Measurements from ENCODE around the gene DSCAM. TPM values are rescaled to one million over a fixed set of nuclear protein-coding genes. Genes with fewer than 3 reads are reported as not detected.

The DSCAM gene
- total RNA-seq, 8 experiments from 2014 or later = 0.05 to 8.7 (median 4.4) TPM

- H3K4me1 ChIP-seq (replicated peaks in 1 of 2) = peaks cover 14 to 27% of the 10 kb centered on the region in 2 donors
- no peak for ATAC-seq (replicated peaks in 6 of 8)
- in situ Hi-C loops (cut with MboI; ENCODE audit: low pct_unique_long_range_greater_than_20kb in 2 of 9, low sequenced_read_pairs in 9 of 9, unreplicated experiment in 9 of 9) = no loop called here
- H3K4me3 ChIP-seq = no peak overlapping the region
- WGBS, 10 experiments = 7 to 100% (median 73%) methylated on average over 2 to 5 of the region's 5 CpGs; no CpG with 5 or more reads in 2 of the 10 experiments
- H3K27ac ChIP-seq = no peak overlapping the region
These were observed 667.8 kb downstream of the DSCAM start for GRCh38 chr21:40179166-40179565.

GRCh38 chr21:40178726-40179125, 668.2 kb downstream of the DSCAM start:
- 19 to 100% (median 95%) methylated on average over 1 to 18 of the region's 19 CpGs for WGBS, 10 experiments
- H3K4me1 ChIP-seq (replicated peaks in 1 of 2) = peaks cover 14 to 27% of the 10 kb centered on the region in 2 donors
- no peak for ATAC-seq (replicated peaks in 6 of 8)
- H3K4me3 ChIP-seq = no peak overlapping the region
- H3K27ac ChIP-seq = no peak overlapping the region
- in situ Hi-C loops (cut with MboI; ENCODE audit: low pct_unique_long_range_greater_than_20kb in 2 of 9, low sequenced_read_pairs in 9 of 9, unreplicated experiment in 9 of 9) = no loop called here

GRCh38 chr21:40177979-40178378, 669.0 kb downstream of the DSCAM start:
- WGBS, 10 experiments = 27 to 100% (median 88%) methylated on average over 1 to 6 of the region's 6 CpGs; no CpG with 5 or more reads in 3 of the 10 experiments
- in situ Hi-C loops (cut with MboI; ENCODE audit: low pct_unique_long_range_greater_than_20kb in 2 of 9, low sequenced_read_pairs in 9 of 9, unreplicated experiment in 9 of 9) = no loop called here
- Histone ChIP-seq H3K4me1 (replicated peaks in 1 of 2) (peaks cover 14 to 27% of the 10 kb centered on the region in 2 donors), H3K27ac (no peak overlapping the region), H3K4me3 (no peak overlapping the region)
- ATAC-seq (replicated peaks in 6 of 8) = no peak

DNA sequence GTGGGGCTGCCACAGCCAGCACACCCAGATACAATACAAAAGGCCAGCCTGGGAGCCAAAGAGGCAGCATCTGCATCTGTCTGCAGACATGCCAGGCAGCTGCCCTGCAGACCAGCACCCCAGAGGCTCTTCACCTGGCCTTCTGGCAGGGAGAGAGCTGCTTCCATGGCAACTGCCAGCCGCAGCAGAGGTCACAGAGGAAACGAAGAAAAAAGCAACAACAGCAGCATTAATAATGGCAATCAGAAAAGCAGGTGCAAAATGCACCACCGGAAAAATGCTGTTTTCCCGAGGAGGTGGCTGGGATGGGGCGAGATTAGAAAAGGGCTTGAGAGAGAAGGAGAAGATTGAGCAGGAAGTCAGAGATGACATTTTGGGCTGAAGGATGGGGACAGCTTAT, 670.2 kb downstream of the DSCAM start:
- no peak overlapping the region for H3K4me3 ChIP-seq
- whole genome bisulfite sequencing, 10 experiments = 0 to 36% (median 27%) methylated on average over 3 to 5 of the region's 5 CpGs; no CpG with 5 or more reads in 2 of the 10 experiments
- in situ Hi-C loops (cut with MboI; ENCODE audit: low pct_unique_long_range_greater_than_20kb in 2 of 9, low sequenced_read_pairs in 9 of 9, unreplicated experiment in 9 of 9) = no loop called here
- H3K4me1 ChIP-seq (replicated peaks in 1 of 2) = peaks cover 14 to 27% of the 10 kb centered on the region in 2 donors
- ATAC-seq (replicated peaks in 6 of 8) = peak in 6 of 8 experiments; percentile 68 to 93 (median 82)
- peak overlapping the region; percentile 2 to 8 for H3K27ac ChIP-seq

DNA sequence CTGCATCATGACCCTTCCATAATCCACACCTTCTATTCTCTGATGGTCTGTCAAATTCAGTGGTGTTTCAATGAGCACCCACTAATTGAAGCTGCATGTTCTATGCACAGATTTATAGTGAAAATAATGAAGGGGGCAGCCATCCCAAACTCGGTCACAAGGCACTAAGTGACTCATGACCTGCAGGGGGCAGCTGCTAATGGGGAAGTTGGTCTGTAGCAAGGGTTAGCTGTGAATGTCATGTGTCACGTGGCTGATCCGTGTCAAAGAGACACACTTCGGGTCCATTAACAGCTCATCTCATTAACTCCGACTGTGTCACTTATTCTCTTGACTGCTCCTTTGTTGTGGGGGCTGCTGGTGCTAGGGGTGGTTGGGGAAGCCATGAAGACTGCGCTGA, 673.1 kb downstream of the DSCAM start:
- ATAC-seq (replicated peaks in 6 of 8) = peak in 4 of 8 experiments; percentile 20 to 61 (median 40)
- in situ Hi-C loops (cut with MboI; ENCODE audit: low pct_unique_long_range_greater_than_20kb in 2 of 9, low sequenced_read_pairs in 9 of 9, unreplicated experiment in 9 of 9) = no loop called here
- Histone ChIP-seq H3K4me3 (no peak overlapping the region), H3K27ac (no peak overlapping the region), H3K4me1 (replicated peaks in 1 of 2) (peaks cover 14 to 27% of the 10 kb centered on the region in 2 donors)
- 7 to 90% (median 46%) methylated on average over 1 to 6 of the region's 6 CpGs; no CpG with 5 or more reads in 3 of the 10 experiments for WGBS, 10 experiments

DNA sequence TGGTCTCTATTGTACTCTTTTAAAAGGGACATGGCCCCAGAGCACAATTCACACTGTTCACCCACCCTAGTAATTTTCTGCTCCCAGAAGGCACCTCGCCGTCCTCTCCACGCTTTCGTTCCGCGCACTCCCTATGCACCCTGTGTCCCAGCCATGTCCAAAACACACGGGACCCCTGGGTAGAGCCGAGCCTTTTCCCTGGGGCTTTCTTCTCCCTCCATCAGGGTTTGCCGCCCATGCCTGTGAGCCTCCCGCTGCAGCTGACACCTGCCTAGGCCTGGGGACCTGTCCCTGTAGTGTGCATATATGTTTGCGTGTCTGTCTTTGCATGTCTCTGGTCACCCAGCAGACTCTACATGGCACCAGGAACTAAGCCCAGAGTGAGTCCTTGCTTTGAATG, 677.0 kb downstream of the DSCAM start:
- H3K4me1 ChIP-seq (replicated peaks in 1 of 2) = peaks cover 19 to 21% of the 10 kb centered on the region in 2 donors

DNA sequence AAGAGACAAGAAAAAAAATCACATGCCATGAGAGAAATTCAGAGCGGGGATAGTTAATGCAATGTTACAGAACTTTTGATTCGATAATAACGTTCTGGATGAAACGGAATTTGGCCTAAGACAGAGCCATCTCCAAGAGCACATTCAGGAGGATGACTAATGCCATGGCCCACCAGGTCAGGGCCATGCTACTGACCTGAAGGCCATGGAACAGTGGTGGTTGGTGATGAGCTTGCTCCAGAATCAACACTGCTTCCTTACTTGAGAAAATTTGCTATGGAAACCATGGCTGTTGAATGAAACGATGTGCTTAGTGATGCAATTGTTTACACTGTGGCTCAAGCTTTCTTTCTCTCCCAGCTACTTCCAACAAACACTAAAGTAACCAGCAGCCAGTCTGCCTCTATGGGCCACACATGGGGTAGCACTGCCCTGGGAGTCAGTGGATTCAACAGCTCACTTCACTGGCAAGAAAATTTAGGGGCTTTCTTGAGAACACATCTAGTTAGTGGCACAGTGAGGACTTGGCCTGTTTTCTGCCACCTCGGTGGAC, 680.6 kb downstream of the DSCAM start:
- peak in 6 of 8 experiments; percentile 13 to 76 (median 45) for ATAC-seq (replicated peaks in 6 of 8)
- Histone ChIP-seq H3K4me1 (replicated peaks in 1 of 2) (peaks cover 28 to 37% of the 10 kb centered on the region in 2 donors), H3K4me3 (no peak overlapping the region), H3K27ac (peak overlapping the region; percentile 77 to 78)
- WGBS, 10 experiments = 17 to 100% (median 58%) methylated on average over 1 to 6 of the region's 6 CpGs
- in situ Hi-C loops (cut with MboI; ENCODE audit: low pct_unique_long_range_greater_than_20kb in 2 of 9, low sequenced_read_pairs in 9 of 9, unreplicated experiment in 9 of 9) = no loop called here

More for the DNA sequence above, 677.0 kb downstream of the DSCAM start:
- no peak for ATAC-seq (replicated peaks in 6 of 8)
- Histone ChIP-seq H3K27ac (no peak overlapping the region), H3K4me3 (no peak overlapping the region)
- WGBS, 10 experiments = 70 to 97% (median 84%) methylated on average over 2 to 6 of the region's 11 CpGs; no CpG with 5 or more reads in 4 of the 10 experiments
- in situ Hi-C loops (cut with MboI; ENCODE audit: low pct_unique_long_range_greater_than_20kb in 2 of 9, low sequenced_read_pairs in 9 of 9, unreplicated experiment in 9 of 9) = no loop called here

GRCh38 chr21:40165773-40166070, 681.2 kb downstream of the DSCAM start:
- Histone ChIP-seq H3K27ac (peak overlapping the region; percentile 77 to 78), H3K4me1 (replicated peaks in 1 of 2) (peaks cover 28 to 37% of the 10 kb centered on the region in 2 donors), H3K4me3 (peak overlapping the region in 1 of 5 donors; percentile 0)
- ATAC-seq (replicated peaks in 6 of 8) = peak in 5 of 8 experiments; percentile 68 to 83 (median 82)
- in situ Hi-C loops (cut with MboI; ENCODE audit: low pct_unique_long_range_greater_than_20kb in 2 of 9, low sequenced_read_pairs in 9 of 9, unreplicated experiment in 9 of 9) = no loop called here
- WGBS, 10 experiments = 0 to 62% (median 34%) methylated on average over 1 to 10 of the region's 11 CpGs; no CpG with 5 or more reads in 4 of the 10 experiments

DNA sequence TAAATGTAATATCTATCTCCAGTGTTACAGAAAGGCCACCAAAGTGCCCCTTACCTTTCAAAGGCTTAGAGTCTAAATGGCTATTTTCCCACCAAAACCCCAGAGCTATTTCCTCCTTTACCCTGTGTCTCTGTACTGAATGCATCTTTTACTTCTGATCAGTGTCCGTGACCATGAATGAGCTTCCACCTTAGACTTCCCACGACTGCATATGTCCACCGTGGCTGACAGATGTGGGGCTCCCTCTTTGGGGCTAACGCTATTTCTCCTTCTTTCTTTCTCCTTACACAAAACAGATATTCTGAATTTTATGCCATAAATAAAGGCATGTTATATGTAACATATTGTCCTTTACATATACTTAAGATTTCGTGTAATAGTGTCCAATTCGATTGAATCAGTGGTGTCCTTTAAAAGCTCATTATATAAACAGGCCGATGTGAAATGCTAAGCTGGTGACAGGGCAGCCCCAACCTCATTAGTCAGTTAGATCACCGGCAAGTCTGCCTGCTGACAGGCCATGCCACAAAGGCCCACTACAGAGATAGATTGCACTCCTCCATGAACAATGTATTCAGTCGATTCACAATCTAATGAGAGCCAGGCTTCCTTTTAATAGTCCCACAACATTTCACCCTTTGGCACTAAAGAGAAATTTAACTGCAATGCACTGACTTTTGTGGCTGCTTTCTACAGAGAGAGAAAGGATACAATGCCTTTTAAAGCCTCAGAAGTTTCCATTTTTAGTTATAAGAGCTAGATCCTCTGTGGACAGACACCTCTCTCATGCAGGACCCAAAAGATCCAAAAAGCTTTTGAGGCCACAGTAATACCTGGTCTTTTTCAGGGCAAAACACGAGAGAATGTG, 681.8 kb downstream of the DSCAM start:
- peak in 5 of 8 experiments; percentile 89 to 96 (median 94) for ATAC-seq (replicated peaks in 6 of 8)
- peak overlapping the region; percentile 77 to 78 for H3K27ac ChIP-seq
- WGBS, 10 experiments = 0 to 75% (median 15%) methylated on average over 2 to 9 of the region's 10 CpGs; no CpG with 5 or more reads in 2 of the 10 experiments
- H3K4me1 ChIP-seq (replicated peaks in 1 of 2) = peaks cover 28 to 37% of the 10 kb centered on the region in 2 donors
- H3K4me3 ChIP-seq = no peak overlapping the region
- in situ Hi-C loops (cut with MboI; ENCODE audit: low pct_unique_long_range_greater_than_20kb in 2 of 9, low sequenced_read_pairs in 9 of 9, unreplicated experiment in 9 of 9) = no loop called here

DNA sequence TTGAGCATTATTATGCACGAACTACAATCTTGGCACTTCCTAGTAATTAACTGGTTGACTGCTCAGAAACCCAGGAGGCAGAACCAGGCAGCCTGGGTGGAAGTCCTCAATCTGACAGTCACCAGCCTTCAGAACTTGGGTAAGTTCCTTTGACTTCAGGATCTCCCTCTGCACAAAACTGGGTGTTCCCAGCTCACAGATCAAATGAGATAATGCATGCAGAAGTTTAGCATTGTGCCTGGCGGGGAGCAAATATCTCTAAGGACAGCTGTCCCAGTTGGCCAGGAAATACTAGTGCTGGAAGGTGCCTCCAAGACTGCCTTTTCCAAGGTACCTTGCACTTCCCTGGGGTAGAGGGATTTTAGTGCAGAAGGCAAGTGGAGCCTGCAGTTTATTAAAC, 684.9 kb downstream of the DSCAM start:
- no peak overlapping the region for H3K27ac ChIP-seq
- 0 to 89% (median 43%) methylated on average over 1 to 2 of the region's 2 CpGs; no CpG with 5 or more reads in 1 of the 10 experiments for WGBS, 10 experiments
- peak in 3 of 8 experiments; percentile 29 to 67 (median 64) for ATAC-seq (replicated peaks in 6 of 8)
- in situ Hi-C loops (cut with MboI; ENCODE audit: low pct_unique_long_range_greater_than_20kb in 2 of 9, low sequenced_read_pairs in 9 of 9, unreplicated experiment in 9 of 9) = no loop called here
- H3K4me1 ChIP-seq (replicated peaks in 1 of 2) = peaks cover 28 to 33% of the 10 kb centered on the region in 2 donors
- H3K4me3 ChIP-seq = no peak overlapping the region

GRCh38 chr21:40160911-40161310, 686.0 kb downstream of the DSCAM start:
- Histone ChIP-seq H3K4me3 (no peak overlapping the region), H3K4me1 (replicated peaks in 1 of 2) (peaks cover 16 to 22% of the 10 kb centered on the region in 2 donors), H3K27ac (no peak overlapping the region)
- WGBS, 10 experiments = 0 to 71% (median 44%) methylated on average over 1 to 4 of the region's 5 CpGs; no CpG with 5 or more reads in 2 of the 10 experiments
- peak in 1 of 8 experiments; percentile 24 for ATAC-seq (replicated peaks in 6 of 8)
- in situ Hi-C loops (cut with MboI; ENCODE audit: low pct_unique_long_range_greater_than_20kb in 2 of 9, low sequenced_read_pairs in 9 of 9, unreplicated experiment in 9 of 9) = no loop called here

GRCh38 chr21:40158366-40158765, 688.6 kb downstream of the DSCAM start:
- no peak for ATAC-seq (replicated peaks in 6 of 8)
- in situ Hi-C loops (cut with MboI; ENCODE audit: low pct_unique_long_range_greater_than_20kb in 2 of 9, low sequenced_read_pairs in 9 of 9, unreplicated experiment in 9 of 9) = loop anchor here in 1 of 9 experiments (10.0 kb wide), 1 partner anchor 226 kb away; no protein-coding TSS in a partner anchor
- Histone ChIP-seq H3K4me1 (replicated peaks in 1 of 2) (peaks cover 2 to 4% of the 10 kb centered on the region in 2 donors), H3K27ac (no peak overlapping the region), H3K4me3 (no peak overlapping the region)
- 0 to 84% (median 54%) methylated on average over 3 of the region's 3 CpGs; no CpG with 5 or more reads in 6 of the 10 experiments for WGBS, 10 experiments

DNA sequence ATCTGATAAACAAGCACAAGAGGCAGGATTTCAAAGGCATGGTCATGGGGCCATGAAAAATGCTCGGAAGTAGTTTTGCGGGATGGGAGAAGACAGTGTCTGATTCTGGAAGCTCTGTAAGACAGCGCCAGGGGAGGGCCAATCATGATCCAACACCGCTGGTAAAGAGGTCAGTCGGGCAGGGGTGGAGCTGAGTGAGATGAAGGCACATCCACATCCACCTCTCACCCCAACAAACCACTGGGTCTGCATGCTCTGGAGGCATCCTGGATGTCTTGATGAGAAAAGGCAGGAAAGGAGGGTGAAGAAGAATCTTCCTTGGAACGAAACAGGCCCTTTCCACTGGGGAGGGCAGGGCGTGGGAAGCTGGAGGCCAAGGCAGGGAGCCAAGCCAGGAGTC, 691.4 kb downstream of the DSCAM start:
- no peak overlapping the region for H3K4me3 ChIP-seq
- 0 to 100% (median 55%) methylated on average over 1 to 6 of the region's 7 CpGs; no CpG with 5 or more reads in 2 of the 10 experiments for WGBS, 10 experiments
- H3K4me1 ChIP-seq (replicated peaks in 1 of 2) = peaks cover 7 to 15% of the 10 kb centered on the region in 2 donors
- no peak overlapping the region for H3K27ac ChIP-seq
- no peak for ATAC-seq (replicated peaks in 6 of 8)
- in situ Hi-C loops (cut with MboI; ENCODE audit: low pct_unique_long_range_greater_than_20kb in 2 of 9, low sequenced_read_pairs in 9 of 9, unreplicated experiment in 9 of 9) = loop anchor here in 1 of 9 experiments (10.0 kb wide), 1 partner anchor 229 kb away; no protein-coding TSS in a partner anchor
